SU-DHL-6 (cell line): ENCODE data around the gene MAP4.

Source experiments
- H2AFZ ChIP-seq: fragments of 200-600 bp; sonication (generic); 2 replicates; pipeline ENCODE4 v1.6.1; 2014; ENCODE audit warnings: low read depth, mild to moderate bottlenecking, moderate library complexity, mixed read lengths, antibody characterized with exemption, low read length; ENCODE audit not compliant: severe bottlenecking
- H3F3A ChIP-seq: fragments of 200-600 bp; shearing (Covaris generic); 2 replicates; pipeline ENCODE4 v1.6.0; 2016; ENCODE audit warnings: antibody characterized with exemption, mild to moderate bottlenecking; ENCODE audit not compliant: insufficient read depth
- H3K27ac ChIP-seq: fragments of 200-600 bp; sonication (generic); 2 replicates; pipeline ENCODE4 v1.5.1; 2016; ENCODE audit warnings: low read depth, mild to moderate bottlenecking, low read length, moderate library complexity, mixed read lengths
- H3K27me3 ChIP-seq: fragments of 200-600 bp; sonication (generic), shearing (Covaris generic); 2 replicates; pipeline ENCODE4 v1.6.0; 2014; ENCODE audit warnings: mild to moderate bottlenecking, low read length
- H3K36me3 ChIP-seq: fragments of 200-600 bp; sonication (generic); 2 replicates; pipeline ENCODE4 v1.6.1; 2014; ENCODE audit warnings: mild to moderate bottlenecking, low read length, mixed read lengths
- H3K4me2 ChIP-seq: fragments of 300-600, 200-600 bp; shearing (Covaris generic), sonication (generic); 2 replicates; pipeline ENCODE4 v1.6.0; 2014; ENCODE audit warnings: low read length, low read depth, mild to moderate bottlenecking; ENCODE audit not compliant: poor library complexity, severe bottlenecking
- H3K4me3 ChIP-seq: fragments of 200-600 bp; sonication (generic); 2 replicates; pipeline ENCODE4 v1.5.1; 2014; ENCODE audit warnings: antibody characterized with exemption, low read length, mild to moderate bottlenecking, mixed read lengths; ENCODE audit not compliant: insufficient read depth, poor library complexity, severe bottlenecking
- H3K79me2 ChIP-seq: fragments of 200-600 bp; sonication (generic); 2 replicates; pipeline ENCODE4 v1.6.1; 2014; ENCODE audit warnings: mild to moderate bottlenecking, low read length, moderate library complexity; ENCODE audit not compliant: insufficient read depth
- H3K9ac ChIP-seq: fragments of 200-600 bp; sonication (generic); 2 replicates; pipeline ENCODE4 v1.7.0; 2014; ENCODE audit warnings: mild to moderate bottlenecking, low read length
- H3K9me2 ChIP-seq: fragments of 200-600 bp; sonication (generic); replicated peaks from 2 replicates; pipeline ENCODE4 v1.6.1; 2014; ENCODE audit warnings: low read length; ENCODE audit not compliant: insufficient read depth
- H3K9me3 ChIP-seq: fragments of 200-600 bp; sonication (generic); 2 replicates; pipeline ENCODE4 v1.6.1; 2014; ENCODE audit warnings: low read length, mixed read lengths; ENCODE audit not compliant: insufficient read depth
- H4K20me1 ChIP-seq: fragments of 200-600 bp; sonication (generic); 2 replicates; pipeline ENCODE4 v1.6.1; 2014; ENCODE audit warnings: low read depth, mild to moderate bottlenecking, antibody characterized with exemption, low read length, moderate library complexity, mixed read lengths
- EZH2phosphoT487 ChIP-seq: fragments of 200-600 bp; sonication (generic), shearing (Covaris generic); conservative IDR thresholded peaks from 2 replicates; pipeline ENCODE4 v1.6.1; 2018; ENCODE audit warnings: mild to moderate bottlenecking, antibody characterized with exemption, low read length, moderate library complexity, mixed read lengths
- TF ChIP-seq, protein P1 (sequence below): fragments of 200-600 bp; sonication (generic); IDR thresholded peaks from one replicate; pipeline ENCODE4 v1.5.1; 2017; ENCODE audit warnings: antibody characterized with exemption, mild to moderate bottlenecking, low read length, moderate library complexity; ENCODE audit not compliant: insufficient read depth, poor library complexity, severe bottlenecking

MAP4 gene

GRCh38 chr3:47940232-47940631, 76.0 kb downstream of the MAP4 start:
- Histone ChIP-seq H3K36me3 (no peaks in the 10 kb centered on the region), H3K27ac (no peak overlapping the region), H3K9ac (no peak overlapping the region), H3K9me2 (no peaks in the 10 kb centered on the region), H3K79me2 (no peaks in the 10 kb centered on the region), H3F3A (no peaks in the 10 kb centered on the region), H3K9me3 (no peaks in the 10 kb centered on the region), H4K20me1 (no peaks in the 10 kb centered on the region), H3K27me3 (no peaks in the 10 kb centered on the region), H3K4me3 (no peak overlapping the region), H3K4me2 (no peak overlapping the region), H2AFZ (no peak overlapping the region)
- no peak for TF ChIP-seq EZH2phosphoT487
- TF ChIP-seq, protein P1, sequence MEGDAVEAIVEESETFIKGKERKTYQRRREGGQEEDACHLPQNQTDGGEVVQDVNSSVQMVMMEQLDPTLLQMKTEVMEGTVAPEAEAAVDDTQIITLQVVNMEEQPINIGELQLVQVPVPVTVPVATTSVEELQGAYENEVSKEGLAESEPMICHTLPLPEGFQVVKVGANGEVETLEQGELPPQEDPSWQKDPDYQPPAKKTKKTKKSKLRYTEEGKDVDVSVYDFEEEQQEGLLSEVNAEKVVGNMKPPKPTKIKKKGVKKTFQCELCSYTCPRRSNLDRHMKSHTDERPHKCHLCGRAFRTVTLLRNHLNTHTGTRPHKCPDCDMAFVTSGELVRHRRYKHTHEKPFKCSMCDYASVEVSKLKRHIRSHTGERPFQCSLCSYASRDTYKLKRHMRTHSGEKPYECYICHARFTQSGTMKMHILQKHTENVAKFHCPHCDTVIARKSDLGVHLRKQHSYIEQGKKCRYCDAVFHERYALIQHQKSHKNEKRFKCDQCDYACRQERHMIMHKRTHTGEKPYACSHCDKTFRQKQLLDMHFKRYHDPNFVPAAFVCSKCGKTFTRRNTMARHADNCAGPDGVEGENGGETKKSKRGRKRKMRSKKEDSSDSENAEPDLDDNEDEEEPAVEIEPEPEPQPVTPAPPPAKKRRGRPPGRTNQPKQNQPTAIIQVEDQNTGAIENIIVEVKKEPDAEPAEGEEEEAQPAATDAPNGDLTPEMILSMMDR = no peak

GRCh38 chr3:47932421-47932820, 83.8 kb downstream of the MAP4 start:
- Histone ChIP-seq H3K4me3 (no peak overlapping the region), H3K9ac (no peak overlapping the region), H3K27ac (no peak overlapping the region), H2AFZ (no peak overlapping the region), H3K9me2 (no peaks in the 10 kb centered on the region), H3K27me3 (no peaks in the 10 kb centered on the region), H3K4me2 (no peak overlapping the region), H3K79me2 (no peaks in the 10 kb centered on the region; the same call in 1 of the 2 replicates), H4K20me1 (no peaks in the 10 kb centered on the region), H3K36me3 (no peaks in the 10 kb centered on the region), H3F3A (no peaks in the 10 kb centered on the region), H3K9me3 (no peaks in the 10 kb centered on the region)
- no peak for TF ChIP-seq EZH2phosphoT487
- TF ChIP-seq, protein P1 = no peak

- no peaks in the 10 kb centered on the region for H4K20me1 ChIP-seq
- H3K9ac ChIP-seq = no peak overlapping the region
- no peaks in the 10 kb centered on the region; the same call in 1 of the 2 replicates for H3K79me2 ChIP-seq
- H3K9me2 ChIP-seq = no peaks in the 10 kb centered on the region
- H3F3A ChIP-seq = no peaks in the 10 kb centered on the region
- H3K36me3 ChIP-seq = no peaks in the 10 kb centered on the region
- no peak overlapping the region for H2AFZ ChIP-seq
- no peak overlapping the region for H3K27ac ChIP-seq
- no peaks in the 10 kb centered on the region for H3K9me3 ChIP-seq
- H3K4me3 ChIP-seq = no peak overlapping the region
- no peaks in the 10 kb centered on the region for H3K27me3 ChIP-seq
- no peak for TF ChIP-seq EZH2phosphoT487
- TF ChIP-seq, protein P1 = no peak
- no peak overlapping the region for H3K4me2 ChIP-seq
Measured at GRCh38 chr3:47930979-47931378, 85.2 kb downstream of the MAP4 start.
